SW480 (cell line): ENCODE data around the gene SNAPC2.
"Not testable (repeated sequence)": the region's sequence is repeated elsewhere in the genome, so short reads cannot be mapped to it uniquely, and the experiment has no call there.

Experiments
- DNase-seq: peaks from one replicate; pipeline ENCODE4 v3.0.0-alpha.2; 2016; ENCODE audit warnings: low spot score

The SNAPC2 gene

DNA sequence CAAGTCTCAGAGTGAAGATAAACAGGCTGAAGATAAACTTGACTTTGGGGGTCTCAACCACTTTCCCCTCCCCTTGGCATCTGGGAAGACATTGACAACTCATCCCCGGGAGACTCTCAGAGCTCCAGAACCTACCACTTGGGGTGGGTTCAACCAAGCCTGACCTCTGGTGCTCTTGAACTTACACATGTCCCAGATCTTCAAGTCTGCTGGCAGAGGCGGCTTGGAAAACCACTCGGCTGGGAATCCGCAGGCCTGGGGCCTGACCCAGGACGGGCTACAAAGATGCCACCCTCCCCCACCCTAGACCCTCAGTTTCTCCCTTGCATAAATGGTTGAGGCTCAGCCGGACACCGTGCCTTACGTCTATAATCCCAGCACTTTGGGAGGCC is 31.3 kb upstream of the SNAPC2 start:
- DNase-seq = no peak

DNA sequence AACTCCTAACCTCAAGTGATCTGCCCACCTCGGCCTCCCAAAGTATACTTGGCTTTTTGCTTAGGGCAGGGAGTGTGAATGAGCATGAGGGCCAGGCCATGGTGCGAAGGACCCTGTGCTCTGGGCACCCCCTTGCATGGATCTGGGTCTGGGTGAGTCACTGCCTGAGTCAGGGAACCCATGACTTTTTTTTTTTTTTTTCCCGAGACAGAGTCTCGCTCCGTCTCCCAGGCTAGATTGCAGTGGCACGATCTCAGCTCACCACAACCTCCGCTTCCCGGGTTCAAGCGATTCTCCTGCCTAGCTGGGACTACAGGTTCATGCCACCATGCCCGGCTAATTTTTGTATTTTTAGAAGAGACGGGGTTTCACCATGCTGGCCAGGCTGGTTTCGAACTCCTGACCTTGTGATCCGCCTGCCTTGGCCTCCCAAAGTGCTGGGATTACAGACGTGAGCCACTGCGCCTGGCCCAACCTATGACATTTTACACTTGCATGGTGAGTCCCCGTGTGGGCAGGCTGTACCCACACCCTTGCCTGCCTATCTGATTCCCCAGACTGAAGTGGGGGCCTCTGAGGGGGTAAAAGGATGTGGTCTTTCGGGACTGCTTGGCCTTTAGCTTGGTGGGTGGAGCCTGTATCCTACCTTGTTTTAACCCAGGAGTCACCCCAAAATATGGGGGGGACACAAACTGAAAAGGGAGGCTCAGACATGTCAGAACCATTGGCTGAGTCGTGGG is 26.6 kb upstream of the SNAPC2 start:
- not testable (repeated sequence) for DNase-seq

DNA sequence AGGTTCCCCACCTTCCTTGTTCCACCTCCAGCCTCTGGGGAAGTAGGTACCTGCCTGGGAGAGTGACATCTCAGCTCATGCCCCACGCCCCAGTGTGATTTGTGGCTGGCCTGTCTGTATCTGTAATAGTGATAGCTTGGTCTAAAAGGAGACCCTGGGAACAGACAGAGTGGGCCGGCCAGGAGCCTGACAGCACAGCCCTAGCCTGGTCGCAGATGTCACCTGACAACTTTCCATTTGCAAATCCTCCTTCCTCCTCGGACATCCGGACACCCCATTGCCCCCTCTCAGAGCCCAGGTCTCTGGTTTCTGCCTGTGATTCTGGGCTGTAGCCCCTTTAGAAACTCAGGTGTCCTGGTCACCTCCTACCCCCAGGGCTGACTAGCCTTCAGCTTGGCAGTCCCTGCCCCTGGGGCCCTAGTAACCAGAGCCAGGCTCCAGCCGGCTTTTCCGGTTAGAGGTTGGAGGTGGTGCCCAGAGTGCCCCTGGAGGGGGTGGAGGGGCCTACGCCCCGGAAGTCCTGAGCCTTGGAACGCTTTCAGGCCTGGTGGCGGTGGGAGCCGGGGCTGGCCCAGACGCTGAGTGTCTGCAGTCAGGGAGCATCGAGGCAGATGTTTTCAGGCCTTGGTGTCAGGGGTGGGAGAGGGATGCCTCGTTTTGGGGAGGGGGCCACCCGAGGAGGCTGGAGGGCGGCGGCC is 25.4 kb upstream of the SNAPC2 start:
- DNase-seq = no peak

DNA sequence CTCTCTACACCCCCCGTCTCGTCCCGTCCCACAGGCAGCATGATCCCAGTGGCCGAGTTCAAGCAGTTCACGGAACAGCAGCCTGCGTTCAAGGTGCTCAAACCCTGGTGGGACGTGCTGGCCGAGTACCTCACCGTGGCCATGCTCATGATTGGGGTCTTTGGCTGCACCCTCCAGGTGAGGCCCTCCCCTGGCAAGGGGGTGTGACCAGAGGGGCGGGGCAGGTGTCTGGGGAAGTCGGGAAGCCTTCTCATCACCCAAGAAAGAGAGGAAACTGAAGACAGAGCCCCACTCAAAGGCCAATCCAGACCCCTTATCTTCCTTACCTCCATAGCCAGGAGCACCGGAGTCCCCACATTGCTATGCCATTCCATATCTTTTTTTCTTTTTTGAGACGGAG is 24.6 kb upstream of the SNAPC2 start:
- no peak for DNase-seq

DNA sequence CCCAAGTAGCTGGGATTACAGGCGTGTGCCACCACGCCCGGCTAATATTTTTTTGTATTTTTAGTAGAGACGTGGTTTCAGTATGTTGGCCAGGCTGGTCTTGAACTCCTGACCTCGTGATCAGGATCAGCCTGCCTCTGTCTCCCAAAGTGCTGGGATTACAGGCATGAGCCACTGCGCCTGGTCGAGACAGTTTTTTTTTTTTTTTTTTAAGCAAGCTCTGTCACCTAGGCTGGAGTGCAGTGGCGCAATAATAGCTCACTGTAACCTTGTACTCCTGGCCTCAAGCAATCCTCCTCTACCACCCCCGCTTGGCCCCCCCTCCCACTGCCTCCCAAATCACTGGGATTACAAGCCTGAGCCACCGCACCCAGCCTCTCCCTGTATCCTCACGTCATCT is 22.8 kb upstream of the SNAPC2 start:
- DNase-seq = no peak

DNA sequence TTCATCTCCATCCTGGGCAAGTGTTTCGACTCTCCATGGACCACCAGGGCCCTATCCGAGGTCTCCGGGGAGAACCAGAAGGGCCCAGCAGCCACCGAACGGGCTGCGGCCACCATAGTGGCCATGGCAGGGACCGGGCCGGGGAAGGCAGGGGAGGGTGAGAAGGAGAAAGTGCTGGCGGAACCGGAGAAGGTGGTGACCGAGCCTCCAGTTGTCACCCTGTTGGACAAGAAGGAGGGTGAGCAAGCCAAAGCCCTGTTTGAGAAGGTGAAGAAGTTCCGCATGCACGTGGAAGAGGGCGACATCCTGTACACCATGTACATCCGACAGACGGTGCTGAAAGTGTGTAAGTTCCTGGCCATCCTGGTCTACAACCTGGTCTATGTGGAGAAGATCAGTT is 21.2 kb upstream of the SNAPC2 start:
- no peak for DNase-seq

DNA sequence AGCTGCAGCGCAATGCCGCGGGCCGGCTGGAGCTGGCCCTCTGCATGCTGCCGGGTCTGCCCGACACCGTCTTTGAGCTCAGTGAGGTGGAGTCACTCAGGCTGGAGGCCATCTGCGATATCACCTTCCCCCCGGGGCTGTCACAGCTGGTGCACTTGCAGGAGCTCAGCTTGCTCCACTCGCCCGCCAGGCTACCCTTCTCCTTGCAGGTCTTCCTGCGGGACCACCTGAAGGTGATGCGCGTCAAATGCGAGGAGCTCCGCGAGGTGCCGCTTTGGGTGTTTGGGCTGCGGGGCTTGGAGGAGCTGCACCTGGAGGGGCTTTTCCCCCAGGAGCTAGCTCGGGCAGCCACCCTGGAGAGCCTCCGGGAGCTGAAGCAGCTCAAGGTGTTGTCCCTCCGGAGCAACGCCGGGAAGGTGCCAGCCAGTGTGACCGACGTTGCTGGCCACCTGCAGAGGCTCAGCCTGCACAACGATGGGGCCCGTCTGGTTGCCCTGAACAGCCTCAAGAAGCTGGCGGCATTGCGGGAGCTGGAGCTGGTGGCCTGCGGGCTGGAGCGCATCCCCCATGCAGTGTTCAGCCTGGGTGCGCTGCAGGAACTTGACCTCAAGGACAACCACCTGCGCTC is 20.3 kb upstream of the SNAPC2 start:
- no peak for DNase-seq

DNA sequence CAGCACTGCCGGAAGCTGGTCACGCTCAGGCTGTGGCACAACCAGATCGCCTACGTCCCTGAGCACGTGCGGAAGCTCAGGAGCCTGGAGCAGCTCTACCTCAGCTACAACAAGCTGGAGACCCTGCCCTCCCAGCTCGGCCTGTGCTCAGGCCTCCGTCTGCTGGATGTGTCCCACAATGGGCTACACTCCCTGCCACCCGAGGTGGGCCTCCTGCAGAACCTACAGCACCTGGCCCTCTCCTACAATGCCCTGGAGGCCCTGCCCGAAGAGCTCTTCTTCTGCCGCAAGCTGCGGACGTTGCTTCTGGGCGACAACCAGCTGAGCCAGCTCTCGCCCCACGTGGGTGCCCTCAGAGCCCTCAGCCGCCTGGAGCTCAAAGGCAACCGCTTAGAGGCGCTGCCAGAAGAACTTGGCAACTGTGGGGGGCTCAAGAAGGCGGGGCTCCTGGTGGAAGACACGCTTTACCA is 19.7 kb upstream of the SNAPC2 start:
- no peak for DNase-seq

DNA sequence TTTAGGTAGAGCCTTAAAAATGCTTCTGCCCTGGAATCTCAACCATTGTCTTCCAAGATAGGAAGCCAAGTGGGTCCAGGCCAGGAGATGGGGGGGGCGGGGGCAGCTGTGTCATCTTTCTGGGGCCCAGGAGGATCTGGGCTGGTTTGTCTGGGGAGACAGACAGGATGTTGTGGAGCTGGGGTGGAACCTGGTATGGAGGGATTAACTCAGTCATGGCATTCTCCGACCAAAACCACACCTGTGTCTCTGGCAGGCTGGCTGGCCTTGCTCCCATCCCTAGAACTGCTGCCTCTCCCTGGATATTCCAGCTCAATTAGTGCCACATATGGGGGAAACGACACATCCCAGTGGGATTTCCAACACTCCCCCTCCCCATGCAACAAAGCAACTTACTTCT is 19.2 kb upstream of the SNAPC2 start:
- peak; percentile 25 for DNase-seq

DNA sequence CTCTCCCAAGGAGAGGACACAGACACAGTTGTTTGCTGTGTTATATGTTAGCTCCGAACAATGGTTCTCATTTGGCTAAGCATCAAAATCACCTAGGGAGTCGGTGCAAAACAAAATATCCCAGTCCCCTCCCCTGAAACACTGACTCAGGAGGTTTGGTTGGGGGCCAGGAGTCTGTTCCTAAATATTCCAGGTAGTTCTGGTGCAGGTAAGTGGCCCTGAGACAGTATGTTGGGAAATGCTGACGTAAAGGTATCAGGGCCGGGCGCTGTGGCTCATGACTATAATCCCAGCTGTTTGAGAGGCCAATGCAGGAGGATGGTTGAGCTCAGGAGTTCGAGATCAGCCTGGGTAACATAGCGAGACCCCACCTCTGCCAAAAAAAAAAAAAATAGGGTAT is 18.8 kb upstream of the SNAPC2 start:
- no peak for DNase-seq

DNA sequence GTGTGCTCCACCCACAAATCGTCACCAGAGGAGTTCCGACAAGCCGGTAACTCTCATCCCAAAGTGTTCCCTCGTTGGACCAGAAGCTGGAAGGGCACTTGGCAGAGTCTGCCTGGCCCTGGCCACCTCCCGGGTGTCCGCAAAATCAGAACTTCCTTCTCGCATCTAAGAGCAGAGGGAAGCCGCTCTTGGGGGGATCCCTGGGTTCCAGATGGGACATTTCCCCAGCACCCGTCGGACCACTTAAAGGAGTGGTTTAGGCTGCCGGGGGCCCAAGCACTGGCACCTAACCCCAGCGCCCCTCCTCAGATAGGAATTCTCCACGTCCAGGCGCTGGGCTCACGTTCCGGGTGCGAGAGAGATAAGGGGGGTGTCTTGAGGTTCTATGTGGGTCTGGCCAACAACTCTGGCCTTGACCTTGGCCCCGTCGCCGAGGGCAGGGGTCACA is 17.3 kb upstream of the SNAPC2 start:
- DNase-seq = peak; percentile 36

DNA sequence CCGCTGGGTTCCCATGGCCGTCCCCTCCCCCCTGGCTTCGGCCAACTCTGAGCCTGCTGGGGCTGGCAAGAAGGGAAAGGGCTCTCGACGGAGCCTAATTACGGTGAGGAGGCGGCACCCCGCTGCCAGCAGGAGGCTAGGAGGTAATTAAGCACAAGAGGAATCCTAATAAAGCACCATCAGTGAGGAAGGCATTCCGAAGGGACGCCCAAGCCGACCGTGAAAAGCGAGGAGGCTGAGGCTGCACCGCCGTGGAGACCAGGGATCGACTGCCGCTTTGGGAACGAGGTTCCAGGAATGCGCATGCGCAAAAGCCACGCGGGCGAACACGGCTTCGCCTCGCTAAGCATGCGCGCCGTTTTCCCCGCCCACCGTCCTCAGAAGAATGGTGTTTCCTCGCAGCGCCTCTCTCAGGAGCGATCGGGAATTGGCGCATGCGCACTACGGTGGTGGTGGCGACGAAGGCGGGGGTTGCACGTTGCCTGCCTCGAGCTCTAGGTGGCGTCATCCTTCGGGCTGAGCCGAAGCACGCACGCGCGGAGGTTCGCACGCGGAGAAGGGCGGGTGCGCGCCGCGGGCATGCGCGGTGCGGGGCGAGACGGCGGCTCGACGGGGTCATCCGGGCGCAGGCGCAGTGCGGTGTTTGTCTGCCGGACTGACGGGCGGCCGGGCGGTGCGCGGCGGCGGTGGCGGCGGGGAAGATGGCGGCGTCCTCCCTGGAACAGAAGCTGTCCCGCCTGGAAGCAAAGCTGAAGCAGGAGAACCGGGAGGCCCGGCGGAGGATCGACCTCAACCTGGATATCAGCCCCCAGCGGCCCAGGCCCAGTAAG is 16.7 kb upstream of the SNAPC2 start, which contains the start of gene MAP2K7:
MAP2K7 (plus strand) TSS at position 634 of the 830 bp plus-strand sequence; CDS start at position 702, 68 bp downstream.
- peak; percentile 98 for DNase-seq

DNA sequence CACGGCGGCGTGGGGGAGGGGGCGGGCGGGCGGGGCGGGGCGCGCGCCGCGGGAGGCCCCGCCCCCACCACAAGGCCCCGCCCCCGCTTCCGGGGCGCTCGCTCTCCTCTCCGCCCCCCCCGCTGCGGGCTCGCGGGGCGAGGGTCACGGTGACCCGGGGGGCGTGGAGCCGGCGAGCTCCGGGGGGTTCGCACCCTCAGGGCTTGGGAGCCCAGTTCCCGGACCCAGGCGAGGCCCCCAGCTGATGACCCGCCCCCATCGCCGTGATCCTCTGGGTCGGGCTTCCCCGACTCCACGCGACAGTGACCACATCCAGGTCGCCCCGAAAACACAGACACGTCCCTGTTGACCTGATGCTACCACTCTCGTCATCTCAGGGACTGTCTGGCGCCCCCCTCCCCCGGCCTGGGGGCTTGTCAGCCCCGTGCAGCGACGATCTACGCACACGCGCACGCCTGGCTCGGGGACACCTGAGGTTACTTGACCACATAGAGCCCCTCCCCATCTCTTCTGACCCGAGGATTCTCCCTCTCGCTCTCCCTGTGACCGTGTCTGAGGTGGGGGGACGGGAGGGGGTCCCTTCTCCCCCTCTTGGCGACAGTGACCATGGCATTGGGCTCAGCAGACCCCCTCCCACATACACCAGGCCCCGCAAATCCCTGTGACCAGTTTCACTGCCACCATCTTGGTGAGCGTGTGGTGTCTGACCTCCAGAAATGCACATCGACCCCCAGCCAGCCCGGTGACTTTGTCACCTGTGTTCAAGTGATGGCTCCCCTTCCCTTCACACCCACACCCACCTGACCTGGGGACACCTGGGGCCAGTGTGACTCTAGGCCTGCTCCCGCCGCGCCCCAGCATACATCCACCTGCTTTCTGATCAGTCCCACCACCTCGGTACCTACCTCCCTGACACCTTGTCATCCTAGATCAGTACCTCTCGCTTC is 15.8 kb upstream of the SNAPC2 start:
- no peak for DNase-seq

DNA sequence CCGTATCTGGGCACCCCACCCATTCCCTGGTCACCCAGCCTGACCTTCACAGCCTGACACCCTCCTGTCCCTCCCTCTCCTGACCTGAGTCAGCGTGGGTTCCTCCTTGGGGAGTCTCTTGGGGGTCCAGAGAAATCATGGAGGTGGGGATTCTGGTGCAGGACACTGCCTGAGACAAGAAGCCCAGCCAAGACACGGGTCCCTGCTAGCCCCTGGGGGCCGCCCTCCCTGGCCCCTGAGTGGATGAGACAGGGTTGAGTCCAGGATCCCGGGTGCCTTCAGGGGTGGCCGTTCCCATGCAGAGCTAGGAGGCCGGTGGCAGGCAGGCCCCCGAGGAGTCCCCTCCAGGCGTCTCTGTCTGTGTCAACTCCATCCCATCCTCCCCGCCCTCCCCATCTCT is 14.9 kb upstream of the SNAPC2 start:
- no peak for DNase-seq

DNA sequence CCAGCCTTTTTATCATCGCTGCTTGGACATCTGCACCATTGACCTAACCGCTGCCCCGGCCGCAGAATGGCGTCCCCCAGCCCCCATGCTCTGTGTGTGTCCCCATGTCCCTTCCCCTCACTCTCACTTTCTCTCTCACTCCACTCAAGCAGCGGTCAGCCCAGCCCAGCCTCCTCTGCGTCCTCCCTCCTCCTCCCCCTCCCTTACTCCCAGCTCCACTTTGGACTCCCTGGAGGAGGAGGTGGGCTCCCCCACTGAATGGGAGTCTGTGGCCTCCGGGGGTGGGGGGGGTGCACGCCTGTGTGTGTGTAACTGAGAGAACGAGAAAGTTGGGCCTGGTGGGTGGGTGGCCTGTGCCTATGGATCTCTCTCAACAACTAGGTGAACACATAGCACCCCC is 14.3 kb upstream of the SNAPC2 start:
- no peak for DNase-seq

DNA sequence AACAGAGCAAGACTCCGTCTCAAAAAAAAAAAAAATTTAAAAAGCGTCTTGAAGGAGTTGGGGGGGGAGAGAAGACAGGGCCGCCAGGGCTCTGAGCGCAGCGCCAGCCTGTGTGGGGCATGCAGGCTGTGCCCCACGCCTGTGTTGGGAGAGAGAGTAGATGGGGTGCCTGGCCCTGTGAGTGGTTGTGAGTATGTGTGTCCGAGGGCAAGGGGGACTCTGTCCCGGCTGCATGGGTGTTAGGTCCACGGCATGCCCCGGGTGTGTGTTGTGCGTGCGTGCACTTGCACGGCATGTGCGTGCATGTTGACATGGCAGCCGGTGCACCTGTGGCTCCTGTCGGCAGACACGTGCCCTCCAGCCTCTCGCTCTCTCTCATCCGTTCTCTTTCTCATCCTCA is 13.0 kb upstream of the SNAPC2 start:
- no peak for DNase-seq

DNA sequence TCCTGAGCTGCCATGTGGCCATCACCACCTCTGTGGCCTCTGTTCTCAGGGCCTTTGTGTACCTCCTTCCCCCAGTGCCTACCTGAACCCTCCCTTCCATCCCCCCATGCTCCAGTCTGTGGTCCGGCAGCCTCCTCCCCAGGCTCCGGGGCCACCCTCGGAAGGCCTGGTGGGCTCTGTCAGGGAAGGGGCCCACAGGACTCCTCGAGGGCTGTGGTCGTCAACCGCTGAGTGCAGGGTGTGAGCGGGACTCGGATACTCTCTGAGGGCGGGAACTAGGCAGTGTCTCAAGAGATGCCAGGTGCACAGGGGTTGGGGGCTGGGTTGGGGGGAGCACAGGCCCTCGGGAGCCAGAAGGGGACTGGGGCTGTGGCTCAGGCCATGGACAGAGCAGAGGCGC is 12.6 kb upstream of the SNAPC2 start:
- DNase-seq = no peak

DNA sequence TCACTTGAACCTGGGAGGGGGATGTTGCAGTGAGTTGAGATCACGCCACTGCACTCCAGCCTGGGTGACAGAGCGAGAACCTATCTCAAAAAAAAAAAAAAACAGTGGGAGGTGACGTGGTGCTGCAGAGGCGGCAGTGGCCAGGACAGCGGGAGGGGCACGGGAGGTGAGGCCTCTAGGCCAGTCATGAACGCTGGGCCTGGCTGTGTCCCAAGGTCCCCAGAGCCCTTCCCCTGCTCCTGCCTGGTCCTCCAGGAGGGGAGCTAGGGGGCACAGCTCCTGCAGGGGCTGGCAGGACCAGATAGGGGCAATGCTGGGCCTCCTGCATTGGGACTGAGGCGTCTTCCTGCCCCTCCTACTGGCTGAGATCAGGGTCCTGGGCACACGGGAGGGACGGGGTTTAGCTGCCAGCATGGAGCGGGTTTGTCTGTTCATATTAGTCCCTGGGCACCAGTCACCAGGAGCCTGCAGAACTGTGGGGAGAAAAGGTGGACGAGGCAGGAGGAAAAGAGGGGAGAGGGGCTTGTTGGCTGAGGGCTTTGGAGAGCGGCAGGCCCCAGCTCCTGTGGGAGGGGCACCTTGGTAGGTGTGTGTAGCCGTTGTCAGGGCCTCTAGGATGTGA is 11.9 kb upstream of the SNAPC2 start:
- no peak for DNase-seq

DNA sequence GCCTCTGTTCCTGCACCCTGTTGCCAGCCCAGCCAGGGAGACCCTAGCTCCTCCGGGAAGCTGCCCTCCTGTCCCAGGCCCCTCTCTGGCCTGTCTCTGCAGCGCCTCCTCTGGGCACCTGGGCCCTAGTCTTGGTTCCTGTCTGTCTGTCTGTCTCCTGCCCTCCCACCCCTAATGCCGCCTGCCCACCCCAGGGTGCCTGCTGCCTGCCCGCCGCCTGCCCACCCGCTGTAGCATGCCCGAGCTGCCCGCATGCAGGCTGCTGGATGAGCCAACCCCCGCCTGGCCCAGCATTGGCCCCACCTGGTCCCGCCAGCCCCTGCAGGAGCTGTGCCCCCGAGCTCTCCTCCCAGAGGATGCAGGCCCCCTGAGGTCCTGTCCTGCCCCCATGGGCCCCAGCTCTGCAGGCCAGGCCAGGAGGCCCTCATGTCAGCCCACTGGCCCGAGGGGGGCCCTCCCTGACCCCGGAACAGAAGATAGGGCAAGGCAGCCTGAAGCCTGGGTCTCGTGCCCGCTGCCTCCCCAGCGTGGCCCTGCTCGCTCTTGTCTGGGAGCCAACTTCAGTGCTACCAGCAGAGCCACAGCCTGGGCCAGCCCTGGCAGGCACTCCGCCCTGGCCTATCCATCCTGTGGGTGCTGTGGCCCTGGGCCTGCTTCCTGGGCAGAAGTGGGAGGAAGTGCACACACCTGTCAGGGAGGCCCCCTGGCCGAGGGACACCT is 11.2 kb upstream of the SNAPC2 start:
- DNase-seq = no peak
